NCI-H146 (cell line): Measurements from ENCODE around the gene ANGEL1.
A peak's percentile ranks its signal among the peaks of the same experiment; 100 is the strongest.

Source experiments
- DNase-seq: peaks from one replicate; lab custom pipeline; 2025; lab: John Stamatoyannopoulos, UW

Gene ANGEL1

DNA sequence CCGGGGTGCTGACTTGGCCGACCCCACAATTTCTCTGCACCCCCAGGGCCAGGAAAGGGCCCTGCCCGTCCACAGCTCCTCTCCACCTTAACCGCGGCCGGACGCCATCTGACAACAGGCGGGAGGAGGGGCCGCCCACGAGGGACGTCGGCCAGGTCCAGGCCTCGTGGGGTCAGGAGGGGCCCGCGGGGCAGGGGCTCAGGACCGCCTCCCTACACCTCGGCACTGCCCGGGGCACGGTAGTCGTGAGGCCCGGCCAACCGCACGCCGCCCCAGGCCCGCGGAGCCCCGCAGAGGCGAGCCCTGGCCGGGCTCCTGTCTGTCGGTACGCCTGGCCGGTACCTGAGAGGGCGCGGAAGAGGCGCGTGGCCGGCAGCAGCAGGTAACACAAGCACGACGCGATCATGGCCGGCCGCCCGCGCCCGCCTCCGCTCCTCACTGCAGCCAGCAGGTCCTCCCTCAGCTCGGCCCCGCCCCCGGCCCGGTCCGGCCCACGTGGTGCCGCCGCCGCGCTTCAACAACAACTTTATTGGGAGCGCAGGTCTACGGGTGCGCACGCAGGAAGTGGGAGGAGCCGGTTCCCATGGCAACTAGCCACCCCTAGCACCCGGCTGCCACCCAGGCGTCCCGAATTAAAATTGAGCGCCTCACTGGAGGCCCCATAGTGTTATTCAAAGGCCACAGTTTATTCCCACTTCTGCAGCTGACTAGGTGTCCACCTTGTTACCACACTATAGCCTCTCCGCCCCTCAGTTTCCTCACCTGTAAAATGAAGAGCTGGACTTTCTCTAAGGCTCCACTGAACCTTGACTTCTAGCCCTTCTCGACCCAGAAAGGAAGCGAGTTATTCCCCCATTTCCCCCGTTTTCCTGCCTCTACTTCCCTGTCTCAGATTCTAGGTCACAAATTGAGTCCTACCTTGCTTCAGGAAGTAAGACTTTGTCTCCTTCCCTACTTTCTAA is at the start of gene ANGEL1:
TSS of gene ANGEL1 (minus strand) at position 461 of the 962 bp plus-strand sequence. CDS start at position 406, 55 bp downstream.
- DNase-seq, result peak; percentile 92

DNA sequence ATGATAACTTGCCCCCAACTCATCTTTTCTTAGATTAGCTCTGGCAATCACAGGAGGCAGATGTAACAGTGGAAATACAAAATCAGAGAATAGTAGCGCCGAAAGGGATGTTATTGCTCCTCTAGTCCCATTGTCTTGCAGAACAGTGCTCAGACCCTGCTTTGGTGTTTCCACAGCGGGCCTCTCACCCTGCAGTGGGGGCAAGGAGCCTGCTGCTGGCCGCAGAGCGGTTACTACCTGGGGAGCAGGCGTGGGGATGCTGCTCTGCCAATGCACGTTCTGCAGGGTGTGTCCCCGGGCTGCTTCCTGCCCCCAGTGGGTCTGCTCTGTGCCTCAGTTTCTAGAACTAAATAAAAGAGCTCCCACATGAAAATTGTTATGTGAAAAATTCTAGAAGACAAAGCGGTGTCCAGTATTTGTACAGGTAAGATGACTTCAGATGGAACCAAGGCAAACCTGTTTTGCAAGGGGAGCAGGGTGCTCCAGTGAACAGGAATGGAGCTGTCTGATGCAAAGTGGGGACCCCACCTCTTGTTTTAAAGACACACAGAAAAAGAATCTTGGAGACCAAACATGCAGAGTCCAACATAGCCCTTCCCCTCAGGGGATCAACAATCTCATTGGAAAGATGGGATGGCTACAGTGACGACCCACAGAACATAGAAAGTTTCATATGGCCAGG is 49.0 kb upstream of the ANGEL1 start:
- DNase-seq, result no peak

GRCh38 chr14:76856769-76857168 is 44.1 kb upstream of the ANGEL1 start:
- no peak for DNase-seq

DNA sequence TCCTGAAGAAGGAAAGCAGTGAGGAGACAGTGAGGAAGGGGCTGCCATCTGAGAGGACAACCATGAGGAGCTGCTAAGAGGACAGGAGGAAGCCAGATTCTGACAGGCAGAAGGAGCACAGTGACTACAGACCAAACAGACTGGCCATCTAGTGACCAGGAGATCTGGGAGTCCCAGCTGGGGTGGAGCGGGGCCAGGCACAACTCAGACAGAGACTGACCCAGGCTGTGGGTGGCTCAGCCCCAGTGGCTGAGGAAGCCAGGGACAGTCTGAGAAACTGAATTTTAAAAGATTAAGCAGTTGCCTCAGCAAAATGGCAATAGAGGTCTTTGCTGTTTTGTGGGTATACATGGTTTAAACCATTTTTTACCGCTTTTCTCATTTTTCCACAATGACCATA is 42.4 kb upstream of the ANGEL1 start:
- DNase-seq, result no peak

GRCh38 chr14:76848879-76849278 is 36.2 kb upstream of the ANGEL1 start:
- DNase-seq, result no peak

DNA sequence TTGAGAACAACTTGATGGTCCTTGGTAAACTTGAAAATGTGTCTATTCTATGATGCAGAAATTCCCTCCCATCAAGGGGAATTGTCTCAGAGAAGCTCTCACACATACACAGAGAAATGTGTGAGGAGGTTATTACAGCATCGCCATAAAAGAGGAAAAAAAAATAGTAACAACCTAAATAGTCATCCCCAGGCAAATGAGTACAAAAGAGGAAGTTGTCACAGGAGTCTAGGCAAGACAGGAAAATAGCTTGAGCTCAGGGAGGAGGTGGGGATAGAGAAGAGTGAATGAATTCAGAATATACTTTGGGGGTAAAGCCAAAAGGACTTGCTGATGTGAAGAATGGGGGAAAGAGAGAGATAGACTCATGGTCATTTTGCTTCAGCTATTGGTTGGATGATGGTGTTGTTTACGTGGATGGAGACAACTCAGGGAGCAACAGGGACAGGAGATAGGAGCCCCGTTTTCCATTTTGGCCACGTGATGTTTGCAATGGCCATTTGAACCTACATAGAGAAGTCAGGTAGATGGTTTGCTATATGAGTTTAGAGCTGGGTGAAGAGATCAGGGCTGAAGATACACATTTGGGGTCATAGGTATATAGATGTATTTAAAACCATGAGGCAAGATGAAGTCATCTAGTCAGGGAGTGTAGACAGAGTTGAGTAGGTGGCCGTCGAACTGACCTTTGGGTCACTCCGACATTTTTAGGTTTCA is 33.8 kb upstream of the ANGEL1 start:
- DNase-seq, result no peak

GRCh38 chr14:76844223-76844622 is 31.5 kb upstream of the ANGEL1 start:
- peak; percentile 24 for DNase-seq

DNA sequence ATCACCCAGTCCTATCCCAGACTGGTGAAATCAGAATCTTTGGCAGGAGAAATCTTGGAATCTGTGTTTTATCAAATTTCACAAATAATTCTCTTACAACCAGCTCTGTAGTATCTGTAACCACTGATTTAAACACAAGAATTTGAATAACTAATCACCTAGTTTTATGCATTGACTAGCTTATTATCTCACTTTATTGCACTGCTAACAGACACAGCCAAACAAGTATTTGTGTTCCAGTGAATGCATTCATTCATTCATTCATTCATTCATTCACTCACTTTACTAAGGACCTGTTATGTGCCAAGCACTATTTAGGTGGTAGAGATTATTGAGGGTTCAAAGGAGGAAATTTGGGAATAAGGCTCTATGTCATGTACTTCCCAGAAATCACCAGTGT is 29.7 kb upstream of the ANGEL1 start:
- no peak for DNase-seq

DNA sequence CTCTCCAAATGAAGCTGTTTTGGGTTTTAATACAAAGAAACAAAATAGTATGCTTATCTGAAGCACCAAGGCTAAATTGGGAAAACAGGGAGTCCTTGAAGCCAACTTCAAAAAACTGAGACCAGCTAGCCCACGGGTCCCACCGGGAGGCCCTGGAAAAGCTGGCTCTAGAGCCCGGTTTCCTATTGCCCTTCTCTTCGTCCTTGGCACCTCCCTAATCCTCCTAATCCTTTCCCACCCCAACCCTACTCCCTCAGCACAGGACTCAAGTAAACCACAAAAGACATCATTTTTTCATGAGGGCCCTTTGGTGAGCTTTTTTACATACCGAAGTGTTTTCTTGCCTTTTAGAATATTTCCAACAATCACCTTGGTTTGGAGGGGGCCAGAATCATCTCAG is 24.8 kb upstream of the ANGEL1 start:
- no peak for DNase-seq

GRCh38 chr14:76836029-76836630 is 23.4 kb upstream of the ANGEL1 start:
- DNase-seq, result no peak

GRCh38 chr14:76834241-76834661 is 21.6 kb upstream of the ANGEL1 start:
- no peak for DNase-seq

DNA sequence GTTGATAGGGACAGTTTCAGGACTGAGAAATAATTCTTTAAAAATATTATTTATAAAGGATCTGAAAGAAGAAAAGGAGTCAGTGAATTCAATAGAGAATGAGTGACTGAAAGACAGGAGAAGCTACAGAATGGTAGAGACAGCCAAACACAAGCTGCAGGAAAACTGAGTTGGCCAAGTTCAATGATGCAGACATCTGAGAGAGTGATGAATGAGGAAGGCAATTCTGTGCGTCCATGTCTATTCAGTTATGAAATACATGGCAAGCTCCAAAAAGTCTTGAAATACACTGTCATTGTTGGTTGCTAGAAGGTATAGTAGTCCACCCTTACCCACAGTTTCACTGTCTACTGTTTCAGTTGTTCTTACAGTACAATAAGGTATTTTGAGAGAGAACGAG is 20.3 kb upstream of the ANGEL1 start:
- no peak for DNase-seq

DNA sequence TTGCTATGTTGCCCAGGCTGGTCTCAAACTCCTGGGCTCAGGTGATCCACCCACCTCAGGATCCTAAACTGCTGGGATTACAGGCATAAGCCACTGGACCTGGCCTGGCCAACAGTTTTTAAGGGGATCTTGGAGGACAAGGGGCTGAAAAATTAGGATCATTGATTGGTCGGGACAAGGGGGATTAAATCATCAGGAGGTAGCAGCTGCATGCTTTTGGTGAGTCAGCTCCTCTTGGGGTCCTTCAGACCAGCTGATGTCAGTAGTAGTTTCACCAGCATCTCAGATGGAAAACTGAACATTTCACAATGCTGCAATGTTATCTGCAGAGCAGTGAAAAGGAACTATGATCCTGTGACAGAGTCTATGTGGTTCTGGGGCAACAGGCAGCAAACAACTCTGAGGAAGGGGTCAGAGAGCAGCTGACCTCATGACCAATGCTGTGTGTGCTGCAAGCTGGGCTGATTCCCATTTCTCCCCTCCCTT is 19.9 kb upstream of the ANGEL1 start:
- DNase-seq, result no peak

GRCh38 chr14:76830556-76830955 is 17.9 kb upstream of the ANGEL1 start:
- no peak for DNase-seq

- DNase-seq, result no peak
Observed at GRCh38 chr14:76829650-76830421, 17.2 kb upstream of the ANGEL1 start.

- DNase-seq, result no peak
Observed at GRCh38 chr14:76829013-76829365, 16.3 kb upstream of the ANGEL1 start.

- no peak for DNase-seq
Observed at GRCh38 chr14:76828339-76829012, 15.8 kb upstream of the ANGEL1 start.

DNA sequence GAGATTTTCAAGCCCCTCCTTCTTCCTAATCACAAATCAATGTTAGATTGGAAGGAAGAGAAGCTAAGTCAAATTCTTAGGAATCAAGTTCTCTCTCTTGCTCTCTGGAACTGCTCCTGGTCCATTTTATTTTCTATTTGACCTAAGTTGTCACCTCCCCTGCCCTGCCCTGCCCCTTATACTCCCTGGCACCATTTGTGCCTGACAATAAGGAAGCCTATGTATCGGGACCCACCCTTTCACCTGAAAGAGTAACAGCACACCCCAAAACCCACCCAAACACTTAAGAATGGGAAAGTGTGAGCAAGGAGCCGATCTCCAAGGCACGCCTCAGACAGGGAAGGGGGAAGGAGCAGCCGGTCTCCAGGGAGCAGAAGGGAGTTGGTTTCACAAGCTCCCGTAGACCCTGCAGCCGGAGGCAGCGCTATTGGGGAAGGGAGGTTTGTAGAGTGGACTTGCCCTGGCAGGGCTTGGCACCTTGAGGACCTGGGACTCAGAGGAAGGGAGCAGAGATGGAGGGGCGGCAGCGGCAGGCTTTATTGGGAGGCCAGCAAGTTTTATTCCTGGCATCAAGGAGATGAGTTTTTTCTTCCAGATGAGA is 15.1 kb upstream of the ANGEL1 start:
- no peak for DNase-seq

- no peak for DNase-seq
Observed at GRCh38 chr14:76826122-76826521, 13.4 kb upstream of the ANGEL1 start, which contains the start of gene LRRC74A. Gene LRRC74A, plus strand, starts transcription at chr14:76826408. Its CDS starts 290 bp downstream, at chr14:76826698.

- DNase-seq, result no peak
Observed at GRCh38 chr14:76820700-76821099, 8.0 kb upstream of the ANGEL1 start.
